Parathyroid adenoma (tissue), 2 donors: ENCODE measurements around the gene CARD9.
"Not testable (repeated sequence)": the region's sequence is repeated elsewhere in the genome, so short reads cannot be mapped to it uniquely, and the experiment has no call there.

Experiments
- H2AFZ ChIP-seq: fragments of 300-600 bp; sonication (generic); one replicate; pipeline ENCODE4 v1.7.0; 2017; ENCODE audit warnings: antibody characterized with exemption, mild to moderate bottlenecking
- H3K27ac ChIP-seq: fragments of 300-600 bp; sonication (generic); one replicate; pipeline ENCODE4 v1.7.0; 2017
- H3K27me3 ChIP-seq: fragments of 300-600 bp; sonication (generic); one replicate; pipeline ENCODE4 v1.7.0; 2017; ENCODE audit warnings: low read length; ENCODE audit not compliant: control insufficient read depth, insufficient read depth
- H3K36me3 ChIP-seq: fragments of 300-600 bp; sonication (generic); one replicate; pipeline ENCODE4 v1.7.0; 2017; ENCODE audit warnings: low read length; ENCODE audit not compliant: control insufficient read depth, insufficient read depth
- H3K4me1 ChIP-seq: fragments of 300-600 bp; sonication (generic); one replicate; pipeline ENCODE4 v1.7.0; 2017; ENCODE audit warnings: control low read depth
- H3K4me2 ChIP-seq: fragments of 300-600 bp; sonication (generic); one replicate; pipeline ENCODE4 v1.7.0; 2017; ENCODE audit warnings: low read length
- H3K4me3 ChIP-seq: fragments of 300-600 bp; sonication (generic); one replicate; pipeline ENCODE4 v1.7.0; 2017; ENCODE audit warnings: low read depth, low read length
- H3K79me2 ChIP-seq: fragments of 300-600 bp; sonication (generic); one replicate; pipeline ENCODE4 v1.7.0; 2017; ENCODE audit warnings: control low read depth
- H3K9ac ChIP-seq: fragments of 300-600 bp; sonication (generic); one replicate; pipeline ENCODE4 v1.7.0; 2017; ENCODE audit warnings: mild to moderate bottlenecking
- H3K9me3 ChIP-seq: fragments of 300-600 bp; sonication (generic); one replicate; pipeline ENCODE4 v1.7.0; 2017; ENCODE audit warnings: low read length; ENCODE audit not compliant: control insufficient read depth
- CTCF ChIP-seq: fragments of 300-600 bp; sonication (generic); IDR thresholded peaks from one replicate; pipeline ENCODE4 v1.7.0; 2017; ENCODE audit warnings: antibody characterized with exemption, mild to moderate bottlenecking
- donor health status: primary hyperparathyroidism.

The CARD9 gene

GRCh38 chr9:136352682-136353081 is 20.8 kb downstream of the CARD9 start:
- Histone ChIP-seq H3K9ac (no peak overlapping the region), H3K4me2 (no peak overlapping the region), H3K27ac (no peak overlapping the region), H3K4me3 (no peak overlapping the region), H3K79me2 (no peaks in the 10 kb centered on the region), H3K36me3 (no peaks in the 10 kb centered on the region), H3K27me3 (no peaks in the 10 kb centered on the region), H3K9me3 (no peaks in the 10 kb centered on the region), H2AFZ (no peak overlapping the region), H3K4me1 (no peaks in the 10 kb centered on the region)
- no peak for TF ChIP-seq CTCF

- not testable (repeated sequence) for H3K79me2 ChIP-seq, H3K36me3 ChIP-seq, H3K27ac ChIP-seq, H3K4me1 ChIP-seq, H2AFZ ChIP-seq, H3K27me3 ChIP-seq, H3K9ac ChIP-seq, H3K9me3 ChIP-seq, H3K4me3 ChIP-seq, H3K4me2 ChIP-seq
These were observed 21.6 kb downstream of the CARD9 start for GRCh38 chr9:136351868-136352267.

- H3K4me1 ChIP-seq = no peaks in the 10 kb centered on the region
- H3K9ac ChIP-seq = no peak overlapping the region
- H3K4me2 ChIP-seq = no peak overlapping the region
- no peak overlapping the region for H3K27ac ChIP-seq
- H3K4me3 ChIP-seq = no peak overlapping the region
- H2AFZ ChIP-seq = no peak overlapping the region
- no peaks in the 10 kb centered on the region for H3K36me3 ChIP-seq
- no peaks in the 10 kb centered on the region for H3K27me3 ChIP-seq
- H3K79me2 ChIP-seq = no peaks in the 10 kb centered on the region
- TF ChIP-seq CTCF = no peak
- H3K9me3 ChIP-seq = no peaks in the 10 kb centered on the region
These were observed 22.1 kb downstream of the CARD9 start for GRCh38 chr9:136351252-136351800.

- H3K27ac ChIP-seq = no peak overlapping the region
- TF ChIP-seq CTCF = no peak
- no peak overlapping the region for H2AFZ ChIP-seq
- H3K9ac ChIP-seq = no peak overlapping the region
- H3K4me2 ChIP-seq = no peak overlapping the region
- H3K4me3 ChIP-seq = no peak overlapping the region
- no peaks in the 10 kb centered on the region for H3K79me2 ChIP-seq
- H3K36me3 ChIP-seq = no peaks in the 10 kb centered on the region
- H3K9me3 ChIP-seq = no peaks in the 10 kb centered on the region
- H3K27me3 ChIP-seq = no peaks in the 10 kb centered on the region
- H3K4me1 ChIP-seq = no peaks in the 10 kb centered on the region
These were observed 23.9 kb downstream of the CARD9 start for GRCh38 chr9:136349546-136349945.

- Histone ChIP-seq H3K9ac (no peak overlapping the region), H2AFZ (no peak overlapping the region), H3K79me2 (no peaks in the 10 kb centered on the region), H3K4me2 (no peak overlapping the region), H3K9me3 (no peaks in the 10 kb centered on the region), H3K36me3 (no peaks in the 10 kb centered on the region), H3K4me1 (no peaks in the 10 kb centered on the region), H3K4me3 (no peak overlapping the region), H3K27me3 (no peaks in the 10 kb centered on the region), H3K27ac (no peak overlapping the region)
- no peak for TF ChIP-seq CTCF
These were observed 24.8 kb downstream of the CARD9 start for GRCh38 chr9:136348691-136349090.
